WTC11 (cell line): Measurements from ENCODE around the gene NR3C1.

Experiments
- ATF3 ChIP-seq: sonication (generic); formaldehyde crosslinking; conservative IDR thresholded peaks from 2 replicates; pipeline ENCODE4 v1.8.1; 2022; ENCODE audit warnings: mild to moderate bottlenecking, missing genetic modification reagents
- E2F1 ChIP-seq: sonication (generic); formaldehyde crosslinking; IDR thresholded peaks from 2 replicates; pipeline ENCODE4 v1.8.0; 2022; ENCODE audit warnings: mild to moderate bottlenecking, missing genetic modification reagents
- E2F4 ChIP-seq: sonication (generic); formaldehyde crosslinking; IDR thresholded peaks from 2 replicates; pipeline ENCODE4 v1.8.1; 2022; ENCODE audit warnings: low read depth, mild to moderate bottlenecking, moderate library complexity, missing genetic modification reagents, borderline replicate concordance
- IRF2 ChIP-seq: sonication (generic); formaldehyde crosslinking; IDR thresholded peaks from 2 replicates; pipeline ENCODE4 v1.8.0; 2022; ENCODE audit warnings: low read depth, missing genetic modification reagents, borderline replicate concordance
- MYBL2 ChIP-seq: sonication (generic); formaldehyde crosslinking; IDR thresholded peaks from 2 replicates; pipeline ENCODE4 v1.8.1; 2023; ENCODE audit warnings: mild to moderate bottlenecking, moderate library complexity, missing genetic modification reagents
- NR2C2 ChIP-seq: sonication (generic); formaldehyde crosslinking; IDR thresholded peaks from 2 replicates; pipeline ENCODE4 v1.8.0; 2022; ENCODE audit warnings: mild to moderate bottlenecking, missing genetic modification reagents
- RELA ChIP-seq: sonication (generic); formaldehyde crosslinking; IDR thresholded peaks from 2 replicates; pipeline ENCODE4 v1.8.1; 2022; ENCODE audit warnings: missing genetic modification reagents, mild to moderate bottlenecking, borderline replicate concordance
- STAT6 ChIP-seq: sonication (generic); formaldehyde crosslinking; conservative IDR thresholded peaks from 2 replicates; pipeline ENCODE4 v1.8.1; 2023; ENCODE audit warnings: mild to moderate bottlenecking, low read depth, missing genetic modification reagents, moderate library complexity
- USF2 ChIP-seq: sonication (generic); formaldehyde crosslinking; IDR thresholded peaks from 2 replicates; pipeline ENCODE4 v1.8.1; 2023; ENCODE audit warnings: mild to moderate bottlenecking, missing genetic modification reagents, moderate library complexity
- ZNF232 ChIP-seq: sonication (generic); formaldehyde crosslinking; IDR thresholded peaks from 2 replicates; pipeline ENCODE4 v1.8.0; 2022; ENCODE audit warnings: mild to moderate bottlenecking, missing genetic modification reagents
- ZNF281 ChIP-seq: sonication (generic); formaldehyde crosslinking; IDR thresholded peaks from 2 replicates; pipeline ENCODE4 v1.8.0; 2023; ENCODE audit warnings: mild to moderate bottlenecking, missing genetic modification reagents
- TF ChIP-seq, protein P1 (sequence below): fragments of 200-600 bp; IDR thresholded peaks from 2 replicates; pipeline ENCODE4 v1.8.0; 2022; ENCODE audit warnings: antibody characterized with exemption
- TF ChIP-seq, protein P2 (sequence below): sonication (generic); formaldehyde crosslinking; IDR thresholded peaks from 2 replicates; pipeline ENCODE4 v1.8.1; 2023; ENCODE audit warnings: mild to moderate bottlenecking, moderate library complexity, missing genetic modification reagents
- TF ChIP-seq, protein P3 (sequence below): sonication (generic); formaldehyde crosslinking; IDR thresholded peaks from 2 replicates; pipeline ENCODE4 v1.8.1; 2022; ENCODE audit warnings: missing genetic modification reagents, borderline replicate concordance

GRCh38 chr5:143398053-143398355, 5.5 kb downstream of the NR3C1 start:
- TF ChIP-seq, protein P1, sequence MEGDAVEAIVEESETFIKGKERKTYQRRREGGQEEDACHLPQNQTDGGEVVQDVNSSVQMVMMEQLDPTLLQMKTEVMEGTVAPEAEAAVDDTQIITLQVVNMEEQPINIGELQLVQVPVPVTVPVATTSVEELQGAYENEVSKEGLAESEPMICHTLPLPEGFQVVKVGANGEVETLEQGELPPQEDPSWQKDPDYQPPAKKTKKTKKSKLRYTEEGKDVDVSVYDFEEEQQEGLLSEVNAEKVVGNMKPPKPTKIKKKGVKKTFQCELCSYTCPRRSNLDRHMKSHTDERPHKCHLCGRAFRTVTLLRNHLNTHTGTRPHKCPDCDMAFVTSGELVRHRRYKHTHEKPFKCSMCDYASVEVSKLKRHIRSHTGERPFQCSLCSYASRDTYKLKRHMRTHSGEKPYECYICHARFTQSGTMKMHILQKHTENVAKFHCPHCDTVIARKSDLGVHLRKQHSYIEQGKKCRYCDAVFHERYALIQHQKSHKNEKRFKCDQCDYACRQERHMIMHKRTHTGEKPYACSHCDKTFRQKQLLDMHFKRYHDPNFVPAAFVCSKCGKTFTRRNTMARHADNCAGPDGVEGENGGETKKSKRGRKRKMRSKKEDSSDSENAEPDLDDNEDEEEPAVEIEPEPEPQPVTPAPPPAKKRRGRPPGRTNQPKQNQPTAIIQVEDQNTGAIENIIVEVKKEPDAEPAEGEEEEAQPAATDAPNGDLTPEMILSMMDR = no peak
- TF ChIP-seq ZNF281 (no peak), MYBL2 (CRISPR knock-in tag) (no peak), ATF3 (no peak), IRF2 (no peak), STAT6 (CRISPR knock-in tag) (no peak), RELA (CRISPR knock-in tag) (no peak), E2F4 (CRISPR knock-in tag) (no peak), ZNF232 (CRISPR knock-in tag) (no peak), E2F1 (CRISPR knock-in tag) (no peak), USF2 (CRISPR knock-in tag) (no peak), NR2C2 (CRISPR knock-in tag) (no peak)
- TF ChIP-seq, protein P2, sequence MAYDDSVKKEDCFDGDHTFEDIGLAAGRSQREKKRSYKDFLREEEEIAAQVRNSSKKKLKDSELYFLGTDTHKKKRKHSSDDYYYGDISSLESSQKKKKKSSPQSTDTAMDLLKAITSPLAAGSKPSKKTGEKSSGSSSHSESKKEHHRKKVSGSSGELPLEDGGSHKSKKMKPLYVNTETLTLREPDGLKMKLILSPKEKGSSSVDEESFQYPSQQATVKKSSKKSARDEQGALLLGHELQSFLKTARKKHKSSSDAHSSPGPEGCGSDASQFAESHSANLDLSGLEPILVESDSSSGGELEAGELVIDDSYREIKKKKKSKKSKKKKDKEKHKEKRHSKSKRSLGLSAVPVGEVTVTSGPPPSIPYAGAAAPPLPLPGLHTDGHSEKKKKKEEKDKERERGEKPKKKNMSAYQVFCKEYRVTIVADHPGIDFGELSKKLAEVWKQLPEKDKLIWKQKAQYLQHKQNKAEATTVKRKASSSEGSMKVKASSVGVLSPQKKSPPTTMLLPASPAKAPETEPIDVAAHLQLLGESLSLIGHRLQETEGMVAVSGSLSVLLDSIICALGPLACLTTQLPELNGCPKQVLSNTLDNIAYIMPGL (CRISPR knock-in tag) = no peak
- TF ChIP-seq, protein P3, sequence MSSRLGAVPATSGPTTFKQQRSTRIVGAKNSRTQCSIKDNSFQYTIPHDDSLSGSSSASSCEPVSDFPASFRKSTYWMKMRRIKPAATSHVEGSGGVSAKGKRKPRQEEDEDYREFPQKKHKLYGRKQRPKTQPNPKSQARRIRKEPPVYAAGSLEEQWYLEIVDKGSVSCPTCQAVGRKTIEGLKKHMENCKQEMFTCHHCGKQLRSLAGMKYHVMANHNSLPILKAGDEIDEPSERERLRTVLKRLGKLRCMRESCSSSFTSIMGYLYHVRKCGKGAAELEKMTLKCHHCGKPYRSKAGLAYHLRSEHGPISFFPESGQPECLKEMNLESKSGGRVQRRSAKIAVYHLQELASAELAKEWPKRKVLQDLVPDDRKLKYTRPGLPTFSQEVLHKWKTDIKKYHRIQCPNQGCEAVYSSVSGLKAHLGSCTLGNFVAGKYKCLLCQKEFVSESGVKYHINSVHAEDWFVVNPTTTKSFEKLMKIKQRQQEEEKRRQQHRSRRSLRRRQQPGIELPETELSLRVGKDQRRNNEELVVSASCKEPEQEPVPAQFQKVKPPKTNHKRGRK (CRISPR knock-in tag) = no peak
